GM12878 (cell line): ENCODE results near the gene LRGUK.

ENCODE experiments used
- BCLAF1 ChIP-seq: fragments of 450-650 bp; IDR thresholded peaks from 2 replicates; pipeline ENCODE4 v1.6.1; 2017; ENCODE audit warnings: antibody characterized with exemption, mild to moderate bottlenecking, moderate library complexity
- BHLHE40 ChIP-seq, 2 experiments: fragments of 450-650 bp in 1 of 2; IDR thresholded peaks; 2 replicates each; pipeline ENCODE4 v1.6.1; 2011 to 2017; ENCODE audit warnings: low read depth in 2 of 2, borderline replicate concordance in 1 of 2, improper control_type of control experiment in 1 of 2, low read length in 1 of 2, mild to moderate bottlenecking in 1 of 2
- CTCF ChIP-seq, 3 experiments: IDR thresholded peaks in 2 of 3; conservative IDR thresholded peaks in 1 of 3; 2 replicates each; pipeline ENCODE4 v1.5.1; 2011; ENCODE audit warnings: low read depth in 3 of 3, low read length in 3 of 3, mild to moderate bottlenecking in 3 of 3, control low read depth in 2 of 3, moderate library complexity in 2 of 3, inconsistent platforms in 1 of 3, mixed read lengths in 1 of 3; ENCODE audit not compliant: control insufficient read depth in 2 of 3, insufficient read depth in 1 of 3; ENCODE audit errors: extremely low read depth in 1 of 3
- JUND ChIP-seq: IDR thresholded peaks from 2 replicates; pipeline ENCODE4 v1.6.1; 2012; ENCODE audit warnings: low read depth, mild to moderate bottlenecking, low read length, improper control_type of control experiment, moderate library complexity
- NFYA ChIP-seq: IDR thresholded peaks from 2 replicates; pipeline ENCODE4 v1.6.1; 2011; ENCODE audit warnings: low read depth, mild to moderate bottlenecking, low read length, improper control_type of control experiment, borderline replicate concordance
- SP1 ChIP-seq: IDR thresholded peaks from one replicate; pipeline ENCODE4 v1.6.1; 2011; ENCODE audit warnings: low read depth, low read length
- TAF1 ChIP-seq: IDR thresholded peaks from 2 replicates; pipeline ENCODE4 v1.6.1; 2011; ENCODE audit warnings: mild to moderate bottlenecking, low read depth, low read length, borderline replicate concordance

- TF ChIP-seq BHLHE40 (IDR thresholded peaks at IDR 0.05; ENCODE audit: borderline replicate concordance in 1 of 2, low read depth in 2 of 2, low read length in 1 of 2) = no peak
- TF ChIP-seq TAF1 = no peak
- TF ChIP-seq JUND = no peak
- TF ChIP-seq NFYA = no peak
- TF ChIP-seq SP1 = no peak
- TF ChIP-seq BCLAF1 = no peak
- TF ChIP-seq CTCF (IDR thresholded peaks at IDR 0.05 in 2 of 3, conservative IDR thresholded peaks at IDR 0.05 in 1 of 3; ENCODE audit: control insufficient read depth in 2 of 3, extremely low read depth in 1 of 3, insufficient read depth in 1 of 3, low read depth in 3 of 3, low read length in 3 of 3) = no peak
Observed at GRCh38 chr7:134210227-134210626, 83.1 kb downstream of the LRGUK start.
